ENCODE data around the gene LIPC.

- TF ChIP-seq ZNF274 (IDR thresholded peaks at IDR 0.05; ENCODE audit: insufficient read depth, insufficient read length) = no peak
- no peak for TF ChIP-seq CTCF (IDR thresholded peaks at IDR 0.05 in 2 of 3, conservative IDR thresholded peaks at IDR 0.05 in 1 of 3; ENCODE audit: control insufficient read depth in 2 of 3, extremely low read depth in 1 of 3, insufficient read depth in 1 of 3, low read depth in 3 of 3, low read length in 3 of 3)
- no peak for TF ChIP-seq FOXM1 (IDR thresholded peaks at IDR 0.05; ENCODE audit: low read depth, low read length)
- no peak for TF ChIP-seq RBBP5 (conservative IDR thresholded peaks at IDR 0.05)
- TF ChIP-seq POLR2AphosphoS5 (IDR thresholded peaks at IDR 0.05; ENCODE audit: low read length) = no peak
- no peak for TF ChIP-seq BMI1 (IDR thresholded peaks at IDR 0.05; ENCODE audit: borderline replicate concordance)
- no peak for TF ChIP-seq HDAC2 (IDR thresholded peaks at IDR 0.05)
- no peak for TF ChIP-seq USF2 (IDR thresholded peaks at IDR 0.05; ENCODE audit: borderline replicate concordance, low read depth, low read length)
- TF ChIP-seq ATF2 (IDR thresholded peaks at IDR 0.05; ENCODE audit: low read length) = no peak
- TF ChIP-seq CUX1 (IDR thresholded peaks at IDR 0.05; ENCODE audit: insufficient replicate concordance, low read depth, low read length) = no peak
- TF ChIP-seq ASH2L (IDR thresholded peaks at IDR 0.05; ENCODE audit: borderline replicate concordance, low read depth) = no peak
Measured at GRCh38 chr15:58605931-58606530, 174.2 kb downstream of the LIPC start.

Measured in GM12878 (cell line).